ENCODE results near the gene PHLPP1. TPM values are rescaled to one million over a fixed set of nuclear protein-coding genes. Genes with fewer than 3 reads are reported as not detected.

PHLPP1 gene
- total and polyA plus RNA-seq, 2 of the 13 experiments (the other 11 are each of a cell fraction or from before 2014, with no cell fraction given), result 9.8 to 18.5 TPM

GRCh38 chr18:62839874-62840713 lies 124.8 kb downstream of the PHLPP1 start:
- 97% methylated on average over 2 of the region's 2 CpGs for WGBS (ENCODE audit: low lambda C conversion rate)
- H3K36me3 ChIP-seq (replicated peaks in 1 of 2; ENCODE audit: control insufficient read depth in 1 of 2, insufficient read depth in 2 of 2, low read length in 2 of 2), result peaks cover 0 to 19% of the 10 kb centered on the region in 2 experiments; a peak in 3 of 5 replicates
- intact Hi-C loops (cut with micrococcal nuclease; ENCODE audit: unreplicated experiment), result no loop called here
- H3K27ac ChIP-seq (ENCODE audit: extremely low read length, insufficient read depth, low read length), result no peak overlapping the region
- DNase-seq (ENCODE audit: low spot score) (no peak), FAIRE-seq (no peak), ATAC-seq (no peak)
- no peak overlapping the region for H3K4me2 ChIP-seq (ENCODE audit: low read depth, low read length)
- H2AFZ ChIP-seq (ENCODE audit: low read length), result no peak overlapping the region
- TF ChIP-seq ZNF780A (CRISPR knock-in tag; IDR thresholded peaks at IDR 0.05), result no peak
- ChIA-PET POLR2A (no interaction called here), CTCF (ENCODE audit: low intra/inter-chr PET ratio, low total read pairs) (no interaction called here)
- no peaks in the 10 kb centered on the region for H4K20me1 ChIP-seq (ENCODE audit: insufficient read depth, low read length)
- H3K4me1 ChIP-seq (ENCODE audit: insufficient read depth, low read length), result peaks cover 5% of the 10 kb centered on the region; the same call in 1 of the 2 replicates
- in situ Hi-C loops (cut with HindIII; ENCODE audit: extremely low pct_ligation_motif_present, low pct_unique_long_range_greater_than_20kb), result no loop called here
- no peak overlapping the region for H3K9ac ChIP-seq (ENCODE audit: insufficient read depth, low read depth, low read length)
- no peaks in the 10 kb centered on the region for H3K9me3 ChIP-seq (ENCODE audit: low read length)
- no peaks in the 10 kb centered on the region for H3K27me3 ChIP-seq (ENCODE audit: control insufficient read depth in 1 of 2, insufficient read depth in 2 of 2, low read length in 2 of 2)
- no peak overlapping the region for H3K4me3 ChIP-seq (replicated peaks in 1 of 3; ENCODE audit: insufficient read depth in 1 of 3, low read depth in 2 of 3, low read length in 3 of 3)
- H3K79me2 ChIP-seq (ENCODE audit: insufficient read depth, low read length), result peaks cover 13% of the 10 kb centered on the region
- TSS peak; percentile 23 for BruUV-seq (replicated peaks)

GRCh38 chr18:62841405-62841804 lies 126.1 kb downstream of the PHLPP1 start:
- no peaks in the 10 kb centered on the region for H4K20me1 ChIP-seq (ENCODE audit: insufficient read depth, low read length)
- FAIRE-seq (no peak), DNase-seq (ENCODE audit: low spot score) (no peak), ATAC-seq (no peak)
- WGBS (ENCODE audit: low lambda C conversion rate), result 90% methylated on average over 1 of the region's 1 CpG
- H3K4me3 ChIP-seq (replicated peaks in 1 of 3; ENCODE audit: insufficient read depth in 1 of 3, low read depth in 2 of 3, low read length in 3 of 3), result no peak overlapping the region
- intact Hi-C loops (cut with micrococcal nuclease; ENCODE audit: unreplicated experiment), result no loop called here
- BruUV-seq (replicated peaks), result no TSS peak
- no peak overlapping the region for H3K9ac ChIP-seq (ENCODE audit: insufficient read depth, low read depth, low read length)
- in situ Hi-C loops (cut with HindIII; ENCODE audit: extremely low pct_ligation_motif_present, low pct_unique_long_range_greater_than_20kb), result no loop called here
- H3K4me1 ChIP-seq (ENCODE audit: insufficient read depth, low read length), result peaks cover 5% of the 10 kb centered on the region; the same call in 1 of the 2 replicates
- no peaks in the 10 kb centered on the region for H3K27me3 ChIP-seq (ENCODE audit: control insufficient read depth in 1 of 2, insufficient read depth in 2 of 2, low read length in 2 of 2)
- no peaks in the 10 kb centered on the region for H3K9me3 ChIP-seq (ENCODE audit: low read length)
- H2AFZ ChIP-seq (ENCODE audit: low read length), result no peak overlapping the region
- ChIA-PET POLR2A (no interaction called here), CTCF (ENCODE audit: low intra/inter-chr PET ratio, low total read pairs) (no interaction called here)
- H3K4me2 ChIP-seq (ENCODE audit: low read depth, low read length), result no peak overlapping the region
- peaks cover 0 to 24% of the 10 kb centered on the region in 2 experiments; a peak in 3 of 5 replicates for H3K36me3 ChIP-seq (replicated peaks in 1 of 2; ENCODE audit: control insufficient read depth in 1 of 2, insufficient read depth in 2 of 2, low read length in 2 of 2)
- H3K79me2 ChIP-seq (ENCODE audit: insufficient read depth, low read length), result peaks cover 8% of the 10 kb centered on the region
- no peak overlapping the region for H3K27ac ChIP-seq (ENCODE audit: extremely low read length, insufficient read depth, low read length)
- TF ChIP-seq HOMEZ (CRISPR knock-in tag; IDR thresholded peaks at IDR 0.05; ENCODE audit: low read depth), result no peak
- TF ChIP-seq ZNF879 (CRISPR knock-in tag; IDR thresholded peaks at IDR 0.05), result no peak
- no peak for TF ChIP-seq ZNF652 (CRISPR knock-in tag; IDR thresholded peaks at IDR 0.05; ENCODE audit: borderline replicate concordance, low read depth)
- no peak for TF ChIP-seq HBP1 (CRISPR knock-in tag; IDR thresholded peaks at IDR 0.05; ENCODE audit: low read depth)
- no peak for TF ChIP-seq BORCS8-MEF2B (CRISPR knock-in tag; IDR thresholded peaks at IDR 0.05)
- no peak for TF ChIP-seq PREB (CRISPR knock-in tag; IDR thresholded peaks at IDR 0.05)
- no peak for TF ChIP-seq MAFG (CRISPR knock-in tag; IDR thresholded peaks at IDR 0.05)
- TF ChIP-seq ZNF839 (CRISPR knock-in tag; IDR thresholded peaks at IDR 0.05; ENCODE audit: borderline replicate concordance), result no peak
- TF ChIP-seq BATF2 (CRISPR knock-in tag; IDR thresholded peaks at IDR 0.05), result no peak
- no peak for TF ChIP-seq HES4 (CRISPR knock-in tag; IDR thresholded peaks at IDR 0.05; ENCODE audit: borderline replicate concordance)
